HG03066 (cell line): ENCODE results near the gene COG5.
"Not testable (repeated sequence)": the region's sequence is repeated elsewhere in the genome, so short reads cannot be mapped to it uniquely, and the experiment has no call there.

ENCODE experiments used
- ATAC-seq: cut with Tn5 transposase; IDR thresholded peaks from one replicate; pipeline ENCODE4 v1.9.1; 2021; ENCODE audit warnings: low read depth; ENCODE audit not compliant: unreplicated experiment

COG5 gene

DNA sequence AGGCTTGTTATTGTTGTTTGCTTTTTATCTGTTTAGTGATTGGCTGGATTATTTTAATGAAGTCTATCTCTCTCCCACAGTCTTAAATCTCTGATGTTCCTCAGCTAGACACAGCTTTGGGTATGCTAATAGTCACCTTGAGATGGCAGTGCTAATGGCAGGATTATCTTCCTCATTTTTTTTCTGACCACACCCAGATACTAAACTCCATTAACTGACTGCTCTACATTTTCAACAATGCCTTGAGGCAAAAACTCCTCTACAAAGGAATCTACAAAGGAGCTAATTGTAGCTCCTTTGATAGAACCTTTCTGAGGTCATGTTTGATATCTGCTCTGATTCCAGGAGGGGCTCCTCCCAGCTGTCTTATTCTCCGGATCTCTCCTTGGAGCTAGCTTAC lies 272.3 kb downstream of the COG5 start:
- ATAC-seq: no peak

DNA sequence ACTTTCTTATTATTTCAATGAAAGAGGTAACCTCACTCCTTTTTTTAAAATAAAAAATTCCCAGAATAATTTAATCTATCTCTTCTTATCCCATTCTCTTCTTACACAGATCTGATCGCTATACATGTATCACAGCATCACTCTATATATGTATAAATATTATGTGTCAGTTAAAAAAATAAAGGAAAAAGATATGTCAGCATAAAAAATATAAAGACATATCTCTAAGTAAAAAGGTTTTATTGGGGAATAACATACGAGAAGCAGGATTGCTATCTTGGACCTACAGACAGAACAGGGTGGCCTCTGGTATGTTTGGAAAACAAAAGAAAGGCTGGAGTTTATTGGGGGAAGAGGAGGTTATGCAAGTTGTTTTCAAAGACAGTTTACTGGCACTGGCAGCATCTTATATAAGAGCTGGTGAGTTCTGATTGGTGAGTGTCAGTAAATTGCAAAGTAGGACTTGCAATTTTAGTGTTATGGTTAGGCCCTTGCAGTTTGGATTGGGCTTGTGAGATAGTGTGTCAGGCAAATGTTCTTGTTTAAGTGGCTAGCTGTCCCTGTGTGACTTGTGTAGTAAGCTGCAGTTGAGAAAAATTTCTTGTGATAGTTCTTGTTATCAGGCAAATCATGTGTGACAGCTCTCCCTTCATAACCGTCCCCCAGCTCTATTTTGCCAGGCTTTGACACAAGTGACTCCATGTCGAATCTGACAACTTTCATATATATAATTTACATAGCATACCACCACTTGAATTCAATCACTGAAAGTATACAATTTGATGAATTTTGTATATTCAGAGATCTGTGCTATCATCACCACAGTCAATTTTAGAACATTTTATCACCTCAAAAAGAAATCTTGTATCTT lies 276.7 kb downstream of the COG5 start:
- no peak for ATAC-seq

DNA sequence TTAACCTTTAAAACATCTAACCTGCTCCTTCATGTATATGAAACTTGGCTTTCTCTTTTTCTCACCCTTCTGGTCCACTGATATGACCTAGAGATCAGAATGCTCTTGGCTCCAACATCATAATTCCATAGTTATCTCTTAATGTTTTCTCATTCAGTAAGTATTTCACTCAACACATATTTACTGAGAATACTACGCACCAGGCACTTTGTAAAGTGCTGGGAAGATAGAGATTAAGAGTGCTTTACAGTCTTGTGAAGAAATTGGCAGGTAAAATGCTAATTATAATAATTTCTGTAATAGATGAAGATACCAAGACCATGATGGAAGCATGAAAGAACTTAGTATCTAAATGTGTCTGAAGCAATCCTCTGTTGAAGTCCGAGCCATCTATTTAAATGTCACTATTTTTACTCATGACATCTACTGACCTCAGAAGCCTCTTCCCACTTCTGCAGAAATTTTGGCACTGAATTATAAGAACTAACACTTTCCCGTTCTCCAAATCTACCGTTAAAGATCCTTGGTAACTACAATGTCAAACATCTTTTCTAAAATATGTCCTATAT lies 278.7 kb downstream of the COG5 start:
- no peak for ATAC-seq

DNA sequence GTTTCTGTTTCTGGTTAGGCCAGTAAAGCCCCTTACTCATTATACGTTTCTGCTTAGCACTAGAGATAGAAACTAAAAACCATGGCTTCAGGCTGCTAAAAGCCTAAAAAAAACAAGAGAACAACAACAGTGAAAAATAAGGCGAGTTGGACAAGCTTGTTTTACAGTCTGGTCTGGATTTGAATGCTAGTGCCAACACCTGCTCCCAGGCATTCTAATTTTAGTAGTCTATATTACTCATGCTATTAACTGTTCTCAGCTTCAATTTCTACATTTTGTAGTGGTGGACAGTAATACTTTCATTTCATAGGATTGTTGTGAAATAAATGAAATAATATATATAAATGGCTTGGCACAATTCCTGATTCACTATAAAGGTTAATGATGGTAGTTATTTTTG lies 286.4 kb downstream of the COG5 start:
- no peak for ATAC-seq

DNA sequence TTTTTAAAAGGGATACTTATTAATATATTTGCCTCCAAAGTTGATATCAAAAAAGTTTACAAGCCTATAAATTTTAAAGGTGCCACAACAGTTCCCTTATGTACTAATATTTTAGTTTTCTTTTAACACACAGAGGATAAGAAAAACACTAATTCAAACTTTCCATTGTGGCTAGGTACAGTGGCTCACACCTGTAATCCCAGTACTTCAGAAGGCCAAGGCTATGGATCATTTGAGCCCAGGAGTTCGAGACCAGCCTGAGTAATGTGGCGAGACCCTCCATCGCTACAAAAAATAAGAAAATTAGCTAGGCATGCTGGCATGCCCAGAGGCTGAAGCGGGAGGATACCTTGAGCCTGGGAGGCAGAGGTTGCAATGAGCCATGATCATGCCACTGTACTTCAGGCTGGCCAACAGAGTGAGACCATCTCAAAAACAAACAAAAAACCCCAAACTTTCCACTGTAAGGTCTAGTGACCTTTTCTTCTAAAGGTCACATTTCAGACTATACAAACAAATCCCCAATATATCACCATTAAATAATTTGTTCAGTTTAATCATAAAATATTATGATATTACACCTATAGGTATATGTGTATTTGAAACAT lies 287.4 kb downstream of the COG5 start:
- ATAC-seq: no peak

DNA sequence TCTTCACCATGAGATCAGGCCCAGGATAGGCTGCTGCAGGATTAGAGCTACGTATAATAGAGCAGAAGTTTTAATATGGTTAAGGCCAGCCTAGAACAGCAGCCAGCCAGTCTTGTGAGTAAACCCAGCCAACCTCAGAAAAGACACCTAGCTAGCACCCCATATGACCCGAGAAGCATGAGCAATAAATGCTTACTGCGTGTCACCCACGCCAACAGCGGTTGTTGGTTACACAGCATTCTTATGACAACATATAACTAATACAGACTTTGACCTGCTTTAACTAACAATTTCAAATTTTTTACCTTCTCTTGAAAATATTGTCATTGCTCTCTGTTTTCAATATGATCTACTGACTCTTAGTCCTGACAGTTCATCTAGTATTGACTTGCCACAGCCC lies 289.2 kb downstream of the COG5 start:
- ATAC-seq: no peak

DNA sequence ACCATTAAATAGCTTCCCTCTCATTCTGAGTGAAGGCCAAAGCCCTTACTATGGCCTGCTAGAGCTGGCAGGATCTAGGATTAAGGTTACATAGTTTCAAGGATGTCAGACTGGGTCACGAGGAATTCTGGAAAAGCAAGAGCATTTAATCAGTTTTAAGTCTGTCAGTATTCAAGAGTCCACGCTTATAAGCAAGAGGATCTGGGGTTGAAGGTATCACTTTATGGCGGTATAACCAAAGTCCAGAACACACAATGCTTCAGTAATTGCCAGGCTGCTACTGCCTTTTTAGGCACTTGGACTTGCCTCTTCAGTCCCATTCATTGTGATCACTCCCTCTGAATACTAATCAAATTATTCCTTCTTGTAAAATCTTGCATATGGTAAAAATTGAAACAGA lies 293.9 kb downstream of the COG5 start:
- ATAC-seq: no peak

DNA sequence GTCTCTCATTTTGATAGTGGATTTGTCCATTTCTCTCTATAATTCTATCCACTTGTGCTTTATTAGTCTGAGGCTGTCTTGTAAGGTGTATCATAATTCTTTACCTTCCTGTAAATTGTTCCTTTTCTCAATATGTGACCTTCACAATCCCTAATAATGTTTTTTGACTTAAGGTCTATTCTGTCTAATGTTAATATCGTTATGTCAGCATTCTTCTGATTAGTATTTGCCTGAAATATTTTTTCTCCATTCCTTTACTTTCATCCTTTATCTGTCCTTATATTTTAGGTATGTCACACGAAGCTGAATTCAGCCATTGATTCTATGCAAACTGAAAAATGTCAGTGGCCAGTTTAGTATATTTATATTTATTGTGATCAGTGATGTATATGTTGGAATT lies 295.1 kb downstream of the COG5 start:
- no peak for ATAC-seq

DNA sequence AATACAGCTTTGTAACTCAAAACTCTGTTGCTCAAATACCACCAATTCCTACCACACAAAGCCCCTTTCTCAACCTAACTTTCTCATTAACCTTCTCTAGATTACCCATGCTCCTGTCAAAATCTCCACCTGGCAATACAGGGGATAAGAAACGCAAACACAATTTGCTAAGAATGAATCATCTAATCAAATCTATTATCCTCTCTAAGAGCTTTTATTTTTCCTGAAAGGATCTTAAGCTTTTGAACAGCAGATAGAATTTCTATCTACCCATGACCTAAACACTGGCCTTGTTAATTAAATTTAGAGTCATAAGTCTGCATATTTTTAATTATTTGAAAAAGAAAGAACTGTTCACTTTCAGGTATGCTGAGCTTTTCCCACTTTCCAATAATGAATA lies 296.6 kb downstream of the COG5 start:
- no peak for ATAC-seq

DNA sequence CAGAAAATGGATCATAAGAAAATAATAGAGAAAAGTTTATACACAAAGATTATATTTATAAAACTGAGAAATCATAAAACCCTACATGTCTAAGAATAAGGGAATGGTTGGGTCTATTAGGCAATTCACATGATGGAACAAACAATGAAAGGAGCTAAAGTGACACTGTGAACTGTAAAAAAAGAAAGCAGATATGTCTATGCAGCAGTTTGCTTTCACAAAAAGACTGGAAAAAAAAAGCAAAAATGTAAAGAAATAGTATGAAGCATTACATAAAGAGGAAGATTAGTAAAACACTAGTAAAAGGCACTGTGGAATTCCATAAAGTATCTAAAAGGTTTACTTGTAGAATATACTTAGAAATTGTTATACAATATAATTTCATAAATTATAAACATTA lies 299.0 kb downstream of the COG5 start:
- ATAC-seq: no peak

DNA sequence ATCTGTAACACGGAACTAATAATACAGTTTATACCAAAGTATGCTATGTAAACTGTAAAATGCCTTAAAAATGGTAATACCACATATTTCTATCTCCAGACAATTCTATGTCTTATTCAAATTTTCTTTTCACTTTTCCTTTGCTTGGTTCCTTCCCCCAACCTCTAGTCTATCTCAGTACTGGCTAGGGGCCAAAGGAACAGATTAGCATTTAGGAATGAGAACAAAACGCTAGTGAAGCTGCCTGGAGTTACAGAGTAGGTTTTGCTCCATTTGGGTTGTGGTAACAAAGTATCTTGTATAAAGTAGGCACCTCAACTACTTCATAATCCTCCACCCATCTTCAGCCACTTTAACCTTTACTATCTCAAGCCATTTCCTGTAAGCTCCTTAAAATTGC lies 300.9 kb downstream of the COG5 start:
- no peak for ATAC-seq

DNA sequence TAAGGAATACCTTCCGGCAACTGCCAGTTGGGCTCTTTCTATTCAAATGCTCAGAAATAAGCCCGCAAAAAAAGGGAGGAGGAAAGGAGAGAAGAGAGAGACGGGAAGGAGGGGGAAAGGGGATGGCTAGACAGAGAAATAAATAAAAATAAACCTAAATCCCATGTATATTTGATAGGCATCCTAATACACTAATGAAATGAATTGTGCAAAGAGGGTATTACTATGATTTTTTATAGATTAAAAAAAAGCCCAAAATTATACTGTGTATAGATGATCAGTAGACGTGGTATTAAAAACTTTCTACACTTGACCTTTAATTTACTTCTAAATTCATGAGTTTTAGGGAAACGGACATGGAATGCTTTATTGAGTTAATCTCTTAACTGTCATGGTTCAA lies 305.0 kb downstream of the COG5 start:
- no peak for ATAC-seq

DNA sequence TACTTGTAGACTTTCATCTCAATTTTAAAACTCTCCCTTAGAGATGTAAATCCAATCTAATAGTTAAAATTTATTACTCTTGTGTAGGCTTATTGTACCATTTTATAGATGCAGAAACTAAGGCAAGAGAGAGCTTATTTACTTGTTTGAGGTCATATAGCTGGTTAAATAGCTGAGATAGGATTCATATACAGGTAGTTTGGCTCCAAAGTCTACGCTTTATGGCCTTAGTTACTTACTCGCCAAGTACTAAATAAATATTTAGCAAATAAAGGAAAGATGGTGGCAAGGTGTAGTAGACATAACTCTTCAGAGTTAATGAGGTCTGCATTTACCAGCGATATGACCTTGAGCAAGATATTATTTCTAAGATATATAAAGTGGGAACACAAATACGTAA lies 308.1 kb downstream of the COG5 start:
- no peak for ATAC-seq

DNA sequence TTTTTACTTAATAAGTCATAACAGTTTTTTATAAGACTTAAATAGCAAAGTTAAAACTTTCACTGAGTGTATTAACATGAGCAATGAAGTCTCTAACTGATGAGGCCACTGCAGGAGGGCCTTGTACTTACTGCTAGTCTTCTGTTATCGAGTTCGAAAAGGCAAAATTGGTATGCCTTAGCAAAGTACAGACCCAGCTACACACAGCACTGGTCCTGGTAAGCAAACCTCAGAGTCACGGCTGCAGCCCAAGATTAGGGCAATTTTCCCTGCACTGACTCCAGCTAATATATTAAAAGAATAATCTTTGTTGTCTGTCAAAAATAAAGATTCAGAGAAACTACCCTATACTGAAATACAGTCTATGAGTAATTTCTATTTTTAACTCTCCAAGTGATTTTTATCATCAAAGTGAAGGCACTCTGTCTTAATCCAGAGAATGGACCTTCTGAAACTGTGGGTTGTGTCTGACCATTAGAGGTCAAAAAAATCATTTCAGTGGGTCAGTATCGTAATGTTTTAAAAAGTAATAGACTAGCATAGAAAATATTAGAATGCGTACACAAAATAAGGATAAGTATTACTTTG lies 309.2 kb downstream of the COG5 start:
- ATAC-seq: no peak

DNA sequence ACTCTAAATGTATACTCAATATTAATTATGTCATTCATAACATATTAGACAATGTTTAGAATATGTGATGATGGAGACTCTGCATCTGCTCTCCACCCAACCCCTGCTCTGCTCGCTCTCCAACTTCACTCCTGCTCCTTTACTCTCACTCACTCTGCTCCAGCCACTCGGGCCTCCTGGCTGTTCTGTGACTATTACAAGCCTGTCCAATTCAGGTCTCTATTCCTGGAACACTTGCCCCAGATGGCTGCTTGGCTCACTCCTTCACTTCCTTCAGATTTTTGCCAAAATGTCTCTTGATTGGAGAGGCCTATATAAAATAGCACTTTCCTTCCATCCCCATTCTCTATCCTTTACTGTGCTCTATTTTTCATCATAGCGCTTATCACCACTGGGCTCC lies 310.1 kb downstream of the COG5 start:
- no peak for ATAC-seq

DNA sequence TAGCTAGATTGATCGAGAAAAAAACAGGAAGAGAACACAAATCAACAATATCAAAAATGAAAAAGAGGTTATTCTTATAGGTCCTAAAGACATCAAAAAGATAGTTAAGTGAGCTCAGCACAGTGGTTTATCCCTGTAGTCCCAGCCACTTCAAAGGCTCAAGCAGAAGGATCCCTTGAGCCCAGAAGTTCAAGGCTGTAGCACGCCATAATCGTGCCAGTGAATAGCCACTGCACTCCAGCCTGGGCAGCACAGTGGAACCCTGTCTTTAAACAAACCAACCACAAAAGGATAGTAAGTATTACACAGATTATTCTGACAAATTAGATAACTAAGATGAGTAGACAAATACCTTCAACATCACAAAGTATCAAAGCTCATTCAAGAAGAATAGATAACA lies 311.8 kb downstream of the COG5 start:
- ATAC-seq: no peak

DNA sequence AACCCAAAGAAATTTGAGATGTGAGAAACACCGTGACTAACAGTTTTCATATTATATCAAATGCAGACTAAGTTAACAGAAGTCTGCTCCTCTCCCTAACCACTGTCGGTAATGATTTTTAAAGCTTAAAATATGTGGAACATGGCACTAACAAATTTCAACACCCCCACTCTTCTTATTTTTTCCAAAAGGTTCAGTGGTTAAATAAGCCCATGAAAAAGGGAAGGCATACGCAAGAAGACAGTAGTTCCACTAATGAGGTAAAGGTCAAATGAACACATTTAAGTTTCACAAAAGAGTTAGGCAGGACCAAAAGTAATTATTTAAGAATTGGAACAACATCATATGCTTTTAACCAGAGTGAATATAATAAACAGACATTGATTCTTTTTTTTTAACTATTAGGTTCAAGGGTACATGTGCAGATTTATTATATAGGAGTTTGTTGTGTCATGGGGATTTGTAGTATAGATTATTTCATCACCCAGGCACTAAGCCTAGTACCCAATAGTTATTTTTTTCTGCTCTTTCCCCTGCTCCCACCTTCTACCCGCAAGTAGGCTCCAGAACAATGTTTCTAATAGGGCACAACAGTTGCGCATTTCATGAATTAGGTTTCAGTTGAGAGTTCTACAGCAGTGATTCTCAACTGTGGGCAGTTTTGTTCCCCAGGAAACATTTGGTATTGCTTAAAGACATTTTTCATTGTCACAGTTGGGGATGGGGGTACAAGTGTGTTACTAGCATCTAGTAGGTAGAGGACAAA lies 315.0 kb downstream of the COG5 start:
- ATAC-seq: no peak

DNA sequence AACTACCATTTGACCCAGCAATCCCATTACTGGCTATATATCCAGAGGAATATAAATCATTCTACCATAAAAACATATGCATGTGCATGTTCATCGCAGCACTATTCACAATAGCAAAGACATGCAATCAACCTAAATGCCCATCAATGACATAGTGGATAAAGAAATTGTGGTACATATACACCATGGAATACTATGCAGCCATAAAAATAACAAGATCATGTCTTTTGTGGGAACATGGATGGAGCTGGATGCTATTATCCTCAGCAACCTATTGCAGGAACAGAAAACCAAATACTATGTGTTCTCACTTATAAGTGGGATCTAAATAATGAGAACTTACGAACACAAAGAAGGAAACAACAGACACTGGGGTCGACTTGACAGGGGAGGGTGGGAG lies 316.9 kb downstream of the COG5 start:
- not testable (repeated sequence) for ATAC-seq

DNA sequence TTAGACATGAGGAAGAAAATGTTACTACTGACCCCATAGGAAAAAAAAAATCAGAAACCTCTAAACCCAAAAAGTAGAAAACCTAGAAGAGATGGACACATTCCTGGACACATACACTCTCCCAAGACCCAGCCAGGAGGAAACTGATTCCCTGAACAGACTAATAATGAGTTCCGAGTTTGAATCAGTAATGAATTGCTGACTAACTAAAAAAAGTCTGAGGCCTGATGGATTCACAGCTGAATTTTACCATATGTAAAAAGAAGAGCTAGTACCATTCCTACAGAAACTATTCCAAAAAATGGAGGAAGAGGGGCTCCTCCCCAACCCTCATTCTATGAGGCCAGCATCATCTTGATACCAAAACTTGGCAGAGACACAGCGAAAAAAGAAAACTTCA lies 319.1 kb downstream of the COG5 start:
- no peak for ATAC-seq

DNA sequence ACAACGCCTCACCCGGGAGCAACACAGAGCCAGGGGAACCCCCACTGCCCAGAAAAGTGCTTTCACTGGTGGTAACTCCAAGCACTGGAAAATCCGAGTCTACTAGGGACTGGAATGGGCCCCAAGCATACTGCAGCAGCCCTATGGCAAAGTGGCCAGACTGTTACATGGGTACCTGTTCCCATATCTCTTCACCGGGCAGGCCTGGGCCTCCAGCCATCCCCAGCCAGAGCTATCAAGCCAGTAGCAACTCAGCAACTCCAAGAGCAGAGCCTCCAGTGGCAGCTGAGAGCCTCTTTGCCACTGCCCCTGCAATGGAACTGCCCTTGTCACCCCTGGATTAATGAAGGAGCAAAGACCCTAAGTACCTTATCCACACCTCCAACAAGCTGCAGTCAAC lies 321.5 kb downstream of the COG5 start:
- ATAC-seq: no peak

DNA sequence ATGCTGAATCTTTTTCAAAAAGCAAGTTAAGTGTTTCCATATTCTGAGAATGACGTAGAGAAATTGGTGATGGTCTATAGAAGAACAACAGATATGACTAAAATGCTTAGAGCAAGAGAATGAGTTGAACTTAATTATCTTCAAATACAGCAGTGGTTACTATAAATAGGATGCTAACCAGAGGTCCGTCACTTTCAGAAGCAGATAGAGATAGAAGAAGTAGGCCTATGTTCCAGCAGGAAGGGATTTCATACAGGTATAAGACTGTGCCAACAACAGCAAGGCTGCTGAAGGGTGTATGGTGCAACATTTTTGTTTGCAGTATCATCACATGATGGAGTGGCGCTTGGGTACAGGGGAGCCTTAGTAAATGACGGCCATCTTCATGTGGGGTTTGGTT lies 326.3 kb downstream of the COG5 start:
- ATAC-seq: no peak
